ENCODE data around the gene CFDP1.

Gene CFDP1

DNA sequence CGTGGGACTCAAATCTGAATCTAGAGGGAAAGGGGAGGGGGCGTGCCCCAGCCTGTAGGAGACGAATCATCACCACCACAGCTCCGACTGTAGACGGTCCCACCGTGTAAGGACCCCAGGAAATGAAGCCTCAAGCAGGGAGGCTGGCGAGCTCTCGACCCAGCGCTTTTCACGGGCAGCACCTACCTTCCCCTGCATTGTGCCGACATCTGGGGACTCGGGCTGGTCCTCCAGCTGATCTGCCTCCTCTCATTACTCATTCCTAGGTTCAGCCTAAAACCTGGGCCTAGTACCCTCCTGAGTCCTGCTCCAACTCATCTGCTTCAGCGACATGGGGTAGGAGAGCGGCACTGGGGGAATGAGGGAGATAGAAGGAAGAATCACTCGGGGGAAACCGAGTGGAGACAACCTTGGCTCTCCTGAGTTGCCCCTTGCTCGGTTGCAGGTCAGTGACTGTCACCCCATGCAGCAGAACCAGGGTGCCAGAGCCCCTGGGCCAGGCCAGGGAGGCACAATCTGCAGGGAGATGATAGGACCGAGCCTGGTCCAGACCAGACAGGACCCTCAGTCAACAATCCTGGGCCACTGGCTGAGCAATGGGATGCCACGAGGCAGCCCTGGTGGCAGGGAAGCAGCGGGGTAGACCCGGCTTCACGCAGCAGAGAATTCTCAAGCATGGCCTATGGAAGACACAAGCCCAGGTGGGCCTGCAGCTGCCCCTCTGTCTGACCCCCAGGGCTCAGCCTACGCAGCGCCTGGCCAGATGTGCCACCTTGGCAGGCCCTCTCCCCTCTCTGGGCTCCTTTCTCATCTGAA is 181.0 kb downstream of the CFDP1 start:
- no peak for TF ChIP-seq YY1 (IDR thresholded peaks at IDR 0.05; ENCODE audit: low read depth)
- TF ChIP-seq TAF1 (IDR thresholded peaks at IDR 0.05; ENCODE audit: low read depth), result no peak
- no peak for TF ChIP-seq NFIC (IDR thresholded peaks at IDR 0.05)

DNA sequence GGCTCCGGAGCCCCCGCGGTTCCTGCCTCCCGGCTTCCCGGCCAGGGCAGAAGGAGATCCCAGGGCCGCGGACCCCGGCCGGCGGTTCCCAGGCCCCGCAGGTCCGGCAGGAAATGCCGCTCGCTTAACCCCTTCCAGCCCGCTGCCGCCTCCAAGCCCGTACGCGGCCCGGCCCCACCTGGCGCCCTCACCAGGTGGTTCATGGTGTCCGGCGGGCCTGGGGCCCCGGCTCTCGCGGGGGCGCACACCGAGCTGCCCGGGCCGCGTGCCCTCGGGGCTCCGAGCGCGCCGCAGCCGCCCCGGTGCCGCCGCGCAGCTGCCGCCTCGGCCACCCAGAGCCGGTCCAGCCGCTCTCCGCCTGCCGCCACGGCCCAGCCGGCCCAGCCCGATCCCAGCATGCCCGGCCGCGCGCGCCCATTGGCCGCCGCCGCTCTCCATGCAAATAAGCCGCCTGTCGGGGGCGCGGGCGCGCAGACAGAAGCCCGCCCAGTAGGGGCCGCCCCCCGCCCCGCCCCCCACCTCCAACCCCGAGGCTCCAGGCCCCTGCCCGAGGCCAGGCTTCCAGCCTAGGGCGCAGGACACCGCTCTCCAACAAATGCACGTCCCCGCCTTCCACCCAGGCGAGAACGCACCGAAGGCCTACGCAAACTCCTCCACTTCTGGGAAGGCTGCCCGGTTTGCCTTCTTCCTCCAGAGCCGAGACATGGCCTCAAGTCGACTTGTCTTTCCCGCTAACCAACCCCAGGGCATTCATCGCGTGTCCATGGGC is 181.8 kb downstream of the CFDP1 start, which contains the start of gene BCAR1:
BCAR1 (minus strand) TSS at position 345 of the 769 bp plus-strand sequence; CDS start at position 203, 142 bp downstream.
- TF ChIP-seq TAF1 (IDR thresholded peaks at IDR 0.05; ENCODE audit: low read depth) (peak; percentile 63; the same call in 1 of the 2 replicates), EGR1 (IDR thresholded peaks at IDR 0.05) (no peak), NFIC (IDR thresholded peaks at IDR 0.05) (no peak), ZBTB7A (IDR thresholded peaks at IDR 0.05; ENCODE audit: low read depth) (no peak; the same call in 1 of the 2 replicates), TEAD4 (IDR thresholded peaks at IDR 0.05) (no peak), EP300 (IDR thresholded peaks at IDR 0.05; ENCODE audit: borderline replicate concordance) (no peak), YY1 (IDR thresholded peaks at IDR 0.05; ENCODE audit: low read depth) (peak; percentile 66; the same call in 1 of the 2 replicates), CREB1 (IDR thresholded peaks at IDR 0.05; ENCODE audit: low read depth) (no peak), FOXM1 (IDR thresholded peaks at IDR 0.05; ENCODE audit: borderline replicate concordance, low read depth) (no peak), CEBPB (IDR thresholded peaks at IDR 0.05) (no peak), RAD21 (IDR thresholded peaks at IDR 0.05; ENCODE audit: low read depth) (no peak), TCF12 (IDR thresholded peaks at IDR 0.05; ENCODE audit: low read depth) (no peak)
- TF ChIP-seq, protein P1, sequence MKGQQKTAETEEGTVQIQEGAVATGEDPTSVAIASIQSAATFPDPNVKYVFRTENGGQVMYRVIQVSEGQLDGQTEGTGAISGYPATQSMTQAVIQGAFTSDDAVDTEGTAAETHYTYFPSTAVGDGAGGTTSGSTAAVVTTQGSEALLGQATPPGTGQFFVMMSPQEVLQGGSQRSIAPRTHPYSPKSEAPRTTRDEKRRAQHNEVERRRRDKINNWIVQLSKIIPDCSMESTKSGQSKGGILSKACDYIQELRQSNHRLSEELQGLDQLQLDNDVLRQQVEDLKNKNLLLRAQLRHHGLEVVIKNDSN (IDR thresholded peaks at IDR 0.05), result no peak
- TF ChIP-seq, protein P2, sequence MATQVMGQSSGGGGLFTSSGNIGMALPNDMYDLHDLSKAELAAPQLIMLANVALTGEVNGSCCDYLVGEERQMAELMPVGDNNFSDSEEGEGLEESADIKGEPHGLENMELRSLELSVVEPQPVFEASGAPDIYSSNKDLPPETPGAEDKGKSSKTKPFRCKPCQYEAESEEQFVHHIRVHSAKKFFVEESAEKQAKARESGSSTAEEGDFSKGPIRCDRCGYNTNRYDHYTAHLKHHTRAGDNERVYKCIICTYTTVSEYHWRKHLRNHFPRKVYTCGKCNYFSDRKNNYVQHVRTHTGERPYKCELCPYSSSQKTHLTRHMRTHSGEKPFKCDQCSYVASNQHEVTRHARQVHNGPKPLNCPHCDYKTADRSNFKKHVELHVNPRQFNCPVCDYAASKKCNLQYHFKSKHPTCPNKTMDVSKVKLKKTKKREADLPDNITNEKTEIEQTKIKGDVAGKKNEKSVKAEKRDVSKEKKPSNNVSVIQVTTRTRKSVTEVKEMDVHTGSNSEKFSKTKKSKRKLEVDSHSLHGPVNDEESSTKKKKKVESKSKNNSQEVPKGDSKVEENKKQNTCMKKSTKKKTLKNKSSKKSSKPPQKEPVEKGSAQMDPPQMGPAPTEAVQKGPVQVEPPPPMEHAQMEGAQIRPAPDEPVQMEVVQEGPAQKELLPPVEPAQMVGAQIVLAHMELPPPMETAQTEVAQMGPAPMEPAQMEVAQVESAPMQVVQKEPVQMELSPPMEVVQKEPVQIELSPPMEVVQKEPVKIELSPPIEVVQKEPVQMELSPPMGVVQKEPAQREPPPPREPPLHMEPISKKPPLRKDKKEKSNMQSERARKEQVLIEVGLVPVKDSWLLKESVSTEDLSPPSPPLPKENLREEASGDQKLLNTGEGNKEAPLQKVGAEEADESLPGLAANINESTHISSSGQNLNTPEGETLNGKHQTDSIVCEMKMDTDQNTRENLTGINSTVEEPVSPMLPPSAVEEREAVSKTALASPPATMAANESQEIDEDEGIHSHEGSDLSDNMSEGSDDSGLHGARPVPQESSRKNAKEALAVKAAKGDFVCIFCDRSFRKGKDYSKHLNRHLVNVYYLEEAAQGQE (IDR thresholded peaks at IDR 0.05; ENCODE audit: low read depth), result no peak
- TF ChIP-seq, protein P3, sequence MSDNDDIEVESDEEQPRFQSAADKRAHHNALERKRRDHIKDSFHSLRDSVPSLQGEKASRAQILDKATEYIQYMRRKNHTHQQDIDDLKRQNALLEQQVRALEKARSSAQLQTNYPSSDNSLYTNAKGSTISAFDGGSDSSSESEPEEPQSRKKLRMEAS (IDR thresholded peaks at IDR 0.05), result peak; percentile 10; the same call in 1 of the 2 replicates

DNA sequence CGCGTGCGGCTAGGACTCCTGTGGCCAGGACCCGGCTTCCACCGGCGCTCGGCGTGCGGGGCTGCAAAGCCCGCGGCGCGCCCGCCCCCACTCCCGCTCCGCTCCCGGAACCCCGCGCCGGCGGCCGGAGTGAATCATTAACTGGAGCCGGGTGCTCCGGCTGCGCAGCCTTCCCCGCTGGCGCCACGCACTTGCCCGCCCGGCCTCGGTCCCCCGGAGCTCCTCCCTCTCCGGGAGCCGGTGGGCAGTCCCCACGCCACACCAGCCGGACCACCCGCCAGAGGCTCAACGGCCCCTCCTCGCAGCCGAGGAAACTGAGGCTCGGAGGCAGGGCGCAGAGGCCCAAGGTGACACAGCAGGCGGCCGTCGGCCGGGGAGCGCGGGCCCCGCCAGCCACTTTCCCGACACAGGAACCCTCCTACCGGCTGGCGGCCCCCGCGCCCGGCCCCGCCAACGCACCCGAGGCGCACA is 182.5 kb downstream of the CFDP1 start:
- TF ChIP-seq FOXM1 (IDR thresholded peaks at IDR 0.05; ENCODE audit: borderline replicate concordance, low read depth) (no peak), TCF12 (IDR thresholded peaks at IDR 0.05; ENCODE audit: low read depth) (no peak)
- TF ChIP-seq, protein P2 (IDR thresholded peaks at IDR 0.05; ENCODE audit: low read depth), result no peak
- TF ChIP-seq, protein P1 (IDR thresholded peaks at IDR 0.05), result no peak
- TF ChIP-seq, protein P3 (IDR thresholded peaks at IDR 0.05), result peak; percentile 8; the same call in 1 of the 2 replicates

DNA sequence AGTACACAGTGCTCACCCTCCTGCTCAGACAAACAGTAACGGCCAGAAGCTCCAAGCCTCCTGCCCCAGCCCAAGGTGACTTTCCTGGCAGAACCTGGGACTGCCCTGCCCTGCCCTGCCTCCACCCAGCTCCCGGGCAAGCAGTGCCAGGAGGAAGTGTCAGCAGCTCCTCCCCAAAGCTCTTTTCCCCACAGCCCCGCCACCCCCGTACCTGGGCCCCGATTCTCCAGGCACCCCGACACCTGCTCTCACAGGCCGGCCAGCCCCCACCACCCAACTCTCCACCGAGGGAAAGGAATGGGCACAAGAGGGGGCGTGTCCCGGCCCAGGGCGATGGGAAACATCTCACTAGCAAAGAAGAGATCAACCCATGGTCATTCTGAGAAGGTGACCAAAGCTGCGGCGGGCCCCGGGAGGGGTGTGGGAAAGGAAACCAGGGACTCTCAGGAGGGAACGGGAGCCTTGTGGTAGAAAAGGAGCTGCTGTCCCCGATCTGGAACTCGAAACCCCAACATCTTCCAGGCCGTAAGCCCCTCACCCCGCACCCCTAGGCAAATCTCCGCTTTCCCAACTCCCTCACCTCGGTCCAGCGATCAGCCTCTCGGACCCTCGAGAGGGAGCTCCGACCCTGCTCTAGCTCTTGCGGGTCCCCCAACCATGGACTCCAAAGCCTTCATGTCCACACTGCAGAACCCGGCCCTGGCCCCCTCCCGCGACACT is 183.1 kb downstream of the CFDP1 start:
- TF ChIP-seq NFIC (IDR thresholded peaks at IDR 0.05) (no peak), FOXM1 (IDR thresholded peaks at IDR 0.05; ENCODE audit: borderline replicate concordance, low read depth) (no peak), TCF12 (IDR thresholded peaks at IDR 0.05; ENCODE audit: low read depth) (no peak), YY1 (IDR thresholded peaks at IDR 0.05; ENCODE audit: low read depth) (no peak), CEBPB (IDR thresholded peaks at IDR 0.05) (no peak), ZBTB7A (IDR thresholded peaks at IDR 0.05; ENCODE audit: low read depth) (no peak; the same call in 1 of the 2 replicates), EGR1 (IDR thresholded peaks at IDR 0.05) (no peak), TAF1 (IDR thresholded peaks at IDR 0.05; ENCODE audit: low read depth) (no peak)
- TF ChIP-seq, protein P3 (IDR thresholded peaks at IDR 0.05), result no peak
- TF ChIP-seq, protein P2 (IDR thresholded peaks at IDR 0.05; ENCODE audit: low read depth), result no peak
